GM18498 (cell line): ENCODE results near the gene LY86.
"Not testable (repeated sequence)": the region's sequence is repeated elsewhere in the genome, so short reads cannot be mapped to it uniquely, and the experiment has no call there.

ENCODE experiments used
- ATAC-seq: cut with Tn5 transposase; IDR thresholded peaks from one replicate; pipeline ENCODE4 v1.9.1; 2021; ENCODE audit warnings: mild to moderate bottlenecking, moderate library complexity; ENCODE audit not compliant: unreplicated experiment

Gene LY86

DNA sequence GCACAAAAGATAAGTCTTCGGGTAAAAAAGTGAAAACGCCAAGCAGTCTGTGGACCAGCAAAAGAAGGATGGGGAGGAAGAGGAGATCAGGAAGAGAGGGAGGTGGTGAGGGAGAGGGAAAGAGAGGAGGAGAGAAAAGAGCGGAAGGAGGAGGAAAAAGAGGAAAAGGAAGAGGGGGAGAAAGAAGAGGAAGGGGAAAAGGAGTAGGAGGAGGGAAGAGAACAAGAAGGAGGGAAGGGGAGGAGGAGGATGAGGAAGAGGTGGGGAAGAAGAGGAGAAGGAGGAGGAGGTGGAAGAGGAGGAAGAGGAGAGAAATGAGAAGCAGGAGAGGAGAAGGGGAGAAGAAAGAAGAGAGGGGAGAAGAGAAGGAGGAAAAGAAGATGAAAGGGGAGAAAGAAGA, 6.5 kb downstream of the LY86 start:
- ATAC-seq: no peak

- no peak for ATAC-seq
These were observed 7.4 kb downstream of the LY86 start for GRCh38 chr6:6595952-6596351.

- ATAC-seq: no peak
These were observed 8.2 kb downstream of the LY86 start for GRCh38 chr6:6596529-6597328.

DNA sequence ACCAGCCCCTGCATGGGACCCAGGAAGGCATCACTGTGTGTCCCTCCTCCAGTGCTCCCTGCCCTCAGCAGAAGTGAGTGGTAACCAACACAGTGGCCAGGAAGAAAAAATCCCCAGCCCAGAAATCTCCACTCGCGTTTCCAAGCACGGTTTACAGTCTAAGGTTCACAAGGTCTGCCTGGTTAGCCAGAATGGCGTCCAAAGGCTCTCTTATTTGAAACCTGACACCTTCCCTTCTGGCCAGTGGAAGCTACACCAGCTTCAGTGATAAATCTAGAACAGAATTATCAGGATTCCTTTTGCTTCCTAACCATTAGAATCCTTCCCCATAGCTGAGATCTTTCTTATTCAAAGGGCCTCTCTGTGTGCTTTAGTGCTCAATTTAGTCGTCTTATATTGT, 9.2 kb downstream of the LY86 start:
- no peak for ATAC-seq

DNA sequence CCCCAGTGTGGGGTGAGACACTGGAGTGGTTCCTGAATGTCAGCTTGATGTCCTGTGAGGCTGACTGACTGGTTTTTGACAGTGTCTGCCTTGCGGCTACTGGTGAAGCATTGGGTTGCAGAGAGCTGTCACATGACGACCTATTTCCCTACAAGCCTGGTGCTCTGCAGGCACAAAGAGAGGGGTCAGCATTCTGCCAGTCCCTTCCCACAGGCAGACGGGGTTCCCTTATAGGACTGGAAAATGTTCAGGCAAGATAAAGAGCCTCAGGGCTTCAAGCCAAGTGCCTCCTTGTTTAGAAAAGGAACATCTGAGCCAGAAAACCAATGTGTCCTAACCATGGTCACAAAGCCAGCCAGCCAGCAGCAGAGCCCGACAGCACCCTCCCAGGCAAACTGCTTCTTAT, 11.0 kb downstream of the LY86 start:
- no peak for ATAC-seq

DNA sequence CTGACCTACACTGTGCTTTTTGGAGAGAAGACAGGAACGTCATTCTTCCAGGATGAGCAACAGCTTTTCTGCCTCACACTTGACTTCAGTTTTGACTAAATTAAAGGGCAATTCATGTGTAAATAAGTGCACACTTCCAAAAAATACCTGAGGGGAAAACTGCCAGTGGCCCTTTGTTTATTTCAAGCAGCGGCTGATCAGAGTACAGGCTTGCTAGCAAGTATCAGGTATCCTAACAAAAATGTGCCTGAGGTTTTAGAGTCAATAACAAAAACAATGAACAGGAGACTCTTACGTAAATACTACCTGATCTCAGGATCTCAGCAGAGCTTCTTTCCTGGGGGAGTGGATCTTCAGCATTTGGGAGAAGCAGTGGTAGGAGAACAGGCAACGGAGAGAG, 12.4 kb downstream of the LY86 start:
- no peak for ATAC-seq

DNA sequence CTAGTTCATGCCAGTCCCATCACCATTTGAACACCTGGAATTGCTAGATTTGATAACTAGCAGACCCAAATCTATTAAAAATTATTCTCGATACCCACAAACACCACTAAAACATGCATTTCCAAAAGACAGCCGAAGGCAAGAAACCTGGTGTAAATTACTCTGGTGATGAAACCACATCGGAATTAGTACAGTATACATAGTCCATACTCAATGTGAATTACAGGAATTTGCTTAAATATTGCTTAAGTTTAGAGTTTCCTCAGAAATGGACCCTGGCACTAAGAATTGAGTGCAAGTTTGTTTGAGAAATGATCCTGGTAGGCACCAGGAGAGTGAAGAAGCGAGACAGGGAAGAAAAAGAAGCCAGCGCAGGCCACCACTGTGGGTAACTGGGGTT, 13.7 kb downstream of the LY86 start:
- no peak for ATAC-seq

GRCh38 chr6:6603317-6603716, 14.8 kb downstream of the LY86 start:
- no peak for ATAC-seq

DNA sequence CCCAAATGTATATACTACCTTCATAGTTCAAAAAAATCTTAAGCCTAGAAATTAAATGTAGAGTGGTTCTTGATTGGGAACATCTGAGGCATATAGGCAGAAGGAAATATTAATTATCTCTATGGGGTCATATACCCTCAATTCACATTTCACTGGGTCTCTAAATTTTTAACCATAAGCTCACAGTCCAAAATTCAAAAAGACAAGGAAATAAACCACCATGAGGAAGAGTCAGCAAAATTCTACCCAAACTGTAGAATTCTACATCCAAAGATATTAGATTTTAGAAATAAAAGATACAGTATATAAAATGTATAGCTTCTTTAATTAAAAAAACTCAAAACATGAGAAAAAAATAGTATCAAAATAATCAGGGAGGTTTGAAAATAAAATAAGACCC, 15.5 kb downstream of the LY86 start:
- ATAC-seq: no peak

DNA sequence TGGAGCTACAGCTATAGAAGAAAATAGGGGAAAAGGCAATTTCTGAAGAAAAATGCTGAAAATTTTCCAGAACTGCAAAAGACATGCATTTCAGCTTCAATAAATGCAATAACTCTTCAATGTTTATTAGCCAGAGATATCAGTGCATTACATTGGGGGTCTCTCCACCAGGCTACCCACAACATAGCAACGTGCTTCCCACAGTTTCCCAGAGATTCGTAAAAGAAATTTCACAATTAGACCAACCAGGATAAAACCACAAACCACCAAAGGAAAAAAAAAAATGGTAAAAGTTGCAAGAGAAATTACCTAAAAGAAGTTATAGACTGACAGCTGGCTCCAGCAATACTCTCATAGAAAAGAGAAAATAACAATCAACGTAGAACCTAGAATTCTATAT, 16.0 kb downstream of the LY86 start:
- no peak for ATAC-seq

DNA sequence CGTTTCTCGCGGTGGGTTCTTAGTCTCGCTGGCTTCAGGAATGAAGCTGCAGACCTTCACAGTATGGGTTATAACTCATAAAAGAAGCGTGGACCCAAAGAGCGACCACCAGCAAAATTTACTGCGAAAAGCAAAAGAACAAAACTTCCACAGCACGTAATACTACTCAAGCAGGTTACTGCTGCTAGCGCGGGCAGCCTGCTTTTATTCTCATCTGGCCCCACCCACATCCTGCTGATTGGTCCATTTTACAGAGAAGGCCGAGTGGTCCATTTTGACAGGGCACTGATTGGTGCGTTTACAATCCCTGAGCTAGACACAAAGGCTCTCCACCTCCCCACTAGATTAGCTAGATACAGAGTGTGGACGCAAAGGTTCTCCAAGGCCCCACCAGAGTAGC, 17.4 kb downstream of the LY86 start:
- no peak for ATAC-seq

DNA sequence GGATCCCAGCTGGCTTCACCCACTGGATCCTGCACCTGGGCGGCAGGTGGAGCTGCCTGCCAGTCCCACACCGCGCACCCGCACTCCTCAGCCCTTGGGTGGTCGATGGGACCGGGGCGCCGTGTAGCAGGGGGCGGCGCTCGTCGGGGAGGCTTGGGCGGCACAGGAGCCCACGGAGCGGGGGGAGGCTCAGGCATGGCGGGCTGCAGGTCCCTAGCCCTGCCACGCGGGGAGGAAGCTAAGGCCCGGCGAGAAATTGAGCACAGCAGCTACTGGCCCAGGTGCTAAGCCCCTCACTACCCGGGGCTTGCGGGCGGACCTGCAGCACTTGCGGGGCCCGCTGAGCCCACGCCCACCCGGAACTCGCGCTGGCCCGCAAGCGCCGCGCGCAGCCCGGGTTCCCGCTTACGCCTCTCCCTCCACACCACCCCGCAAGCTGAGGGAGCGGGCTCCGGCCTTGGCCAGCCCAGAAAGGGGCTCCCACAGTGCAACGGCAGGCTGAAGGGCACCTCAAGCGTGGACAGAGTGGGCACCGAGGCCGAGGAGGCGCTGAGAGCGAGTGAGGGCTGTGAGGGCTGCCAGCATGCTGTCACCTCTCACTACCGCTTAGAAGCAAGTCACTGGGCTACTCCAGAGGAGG, 18.0 kb downstream of the LY86 start:
- not testable (repeated sequence) for ATAC-seq

GRCh38 chr6:6609450-6609849, 20.9 kb downstream of the LY86 start:
- ATAC-seq: no peak

GRCh38 chr6:6610031-6610591, 21.6 kb downstream of the LY86 start:
- ATAC-seq: peak; percentile 96

DNA sequence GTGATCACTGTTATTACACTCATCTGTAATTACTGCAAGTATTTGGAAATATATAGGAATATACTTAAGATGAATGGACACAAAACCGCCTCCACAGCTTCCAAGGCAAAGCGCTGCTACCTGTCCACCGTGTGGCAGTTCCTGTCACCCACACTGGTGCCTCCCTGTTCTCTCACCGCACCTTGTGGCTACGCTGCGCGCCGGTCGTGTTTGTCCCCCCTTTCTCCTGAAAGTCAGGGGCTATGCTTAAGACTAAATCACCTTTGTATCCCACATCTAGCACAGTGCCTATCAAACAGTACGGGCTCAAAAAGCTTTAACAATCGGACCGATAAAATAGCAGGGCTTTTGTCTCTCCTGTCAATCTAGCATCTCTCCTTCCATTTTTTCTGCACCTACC, 23.0 kb downstream of the LY86 start:
- no peak for ATAC-seq

DNA sequence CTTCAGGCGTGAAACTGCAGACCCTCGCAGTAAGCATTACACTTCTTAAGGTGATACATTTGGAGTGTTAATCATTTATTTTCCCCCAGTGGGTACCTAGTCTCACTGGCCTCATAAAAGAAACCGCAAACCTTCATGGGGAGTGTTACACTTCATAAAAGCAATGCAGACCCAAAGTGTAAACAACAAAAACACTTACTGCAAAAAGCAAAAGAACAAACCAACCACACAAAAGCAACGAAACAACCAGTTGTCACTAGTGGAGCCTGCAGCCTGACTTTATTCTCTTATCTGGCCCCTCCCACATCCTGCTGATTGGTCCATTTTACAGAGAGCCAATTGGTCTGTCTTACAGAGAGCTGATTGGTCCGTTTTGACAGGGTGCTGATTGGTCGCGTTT, 23.8 kb downstream of the LY86 start:
- no peak for ATAC-seq

- not testable (repeated sequence) for ATAC-seq
These were observed 24.7 kb downstream of the LY86 start for GRCh38 chr6:6613103-6613718.

DNA sequence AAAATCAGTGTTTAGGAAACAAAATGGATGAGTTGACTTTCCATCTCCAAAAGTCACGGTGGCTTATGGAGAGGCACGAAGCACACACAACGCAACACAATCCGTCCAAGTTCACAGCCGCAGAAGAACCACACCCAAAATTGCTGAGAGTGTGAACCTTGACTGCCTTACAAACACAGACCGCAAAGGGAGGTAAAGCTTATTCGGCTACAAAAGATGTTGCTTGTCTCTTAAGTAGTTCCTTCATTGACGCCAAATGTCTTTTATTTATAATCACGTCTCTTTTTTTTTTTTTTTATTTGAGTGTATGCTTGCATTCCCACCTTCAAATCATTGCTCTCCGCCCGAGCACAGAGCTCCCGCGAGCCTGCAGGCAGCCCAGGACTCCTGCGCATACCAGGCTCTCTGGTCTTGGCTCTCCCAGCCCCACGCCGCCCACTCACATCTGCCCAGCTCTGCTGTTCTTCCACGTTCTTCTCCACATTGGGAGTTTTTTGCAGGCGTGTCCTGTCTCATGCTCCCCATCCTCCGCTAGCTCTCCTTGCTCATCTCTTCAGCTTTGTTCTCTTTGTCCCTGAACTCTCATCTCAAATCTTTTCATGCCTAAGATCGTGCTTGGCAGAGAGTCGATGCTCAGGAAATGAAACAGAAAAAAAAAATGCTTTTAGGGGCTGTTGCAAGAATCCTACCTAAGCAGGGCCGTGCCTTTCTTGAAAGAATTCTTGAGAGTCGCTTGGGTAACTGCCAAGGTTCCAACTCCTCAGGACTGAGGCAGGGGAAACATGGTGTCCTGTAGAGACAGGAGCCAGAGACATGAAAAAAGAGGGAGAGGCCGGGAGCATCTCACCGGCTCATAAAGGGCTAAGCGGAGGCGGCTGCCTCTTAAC, 25.8 kb downstream of the LY86 start:
- no peak for ATAC-seq

DNA sequence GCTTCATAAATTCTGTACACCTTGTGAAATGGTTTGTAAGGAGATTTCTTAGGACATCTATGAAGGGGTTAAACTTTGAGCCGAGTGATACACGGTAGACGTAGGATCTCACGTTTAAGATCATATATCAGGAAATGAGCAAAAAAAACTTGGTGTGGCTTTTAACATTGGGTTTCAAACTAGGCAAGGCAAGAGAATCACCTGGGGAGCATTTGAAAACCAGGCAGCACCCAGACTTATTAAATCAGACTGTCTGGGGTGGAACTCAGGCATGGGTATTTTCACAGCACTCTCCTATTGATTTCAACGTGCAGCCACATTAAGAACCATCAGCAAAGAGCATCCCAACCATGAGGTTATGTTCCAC, 26.4 kb downstream of the LY86 start:
- no peak for ATAC-seq

GRCh38 chr6:6616656-6617055, 28.1 kb downstream of the LY86 start:
- no peak for ATAC-seq
